HG03457 (cell line): ENCODE results near the gene PLAAT3.
"Not testable (repeated sequence)": the region's sequence is repeated elsewhere in the genome, so short reads cannot be mapped to it uniquely, and the experiment has no call there.

Experiments
- ATAC-seq: cut with Tn5 transposase; IDR thresholded peaks from one replicate; pipeline ENCODE4 v1.9.1; 2021; ENCODE audit warnings: moderate number of reproducible peaks; ENCODE audit not compliant: unreplicated experiment

Gene PLAAT3

DNA sequence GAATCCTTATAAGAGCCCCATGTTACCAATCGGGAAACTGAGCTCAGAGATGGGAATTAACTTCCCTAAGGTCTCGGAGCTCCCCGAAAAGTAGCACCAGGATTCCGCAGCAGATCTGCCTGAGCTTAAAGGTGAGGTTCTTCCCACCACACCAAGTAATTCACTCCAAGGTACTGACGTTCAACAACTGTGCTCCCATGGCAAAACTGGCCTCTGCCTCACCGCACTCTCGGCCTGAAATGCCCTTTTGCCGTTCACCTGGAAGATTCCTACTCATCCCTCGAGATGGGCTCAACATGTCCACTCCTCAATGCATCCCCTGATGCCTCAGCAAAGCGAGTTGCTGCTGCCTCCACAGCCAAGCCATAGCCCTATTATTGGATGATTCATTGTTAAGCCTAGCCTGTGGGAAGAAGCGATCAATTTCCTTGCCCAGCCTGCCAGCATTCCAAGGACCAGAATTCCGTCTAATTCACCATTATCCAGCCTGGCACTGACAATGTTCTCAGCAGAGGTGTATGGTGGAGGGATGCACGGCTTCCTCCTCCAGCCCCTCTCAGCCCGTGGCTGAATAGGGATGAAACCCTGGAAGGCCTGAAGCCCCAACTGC is 4.2 kb downstream of the PLAAT3 start:
- no peak for ATAC-seq

DNA sequence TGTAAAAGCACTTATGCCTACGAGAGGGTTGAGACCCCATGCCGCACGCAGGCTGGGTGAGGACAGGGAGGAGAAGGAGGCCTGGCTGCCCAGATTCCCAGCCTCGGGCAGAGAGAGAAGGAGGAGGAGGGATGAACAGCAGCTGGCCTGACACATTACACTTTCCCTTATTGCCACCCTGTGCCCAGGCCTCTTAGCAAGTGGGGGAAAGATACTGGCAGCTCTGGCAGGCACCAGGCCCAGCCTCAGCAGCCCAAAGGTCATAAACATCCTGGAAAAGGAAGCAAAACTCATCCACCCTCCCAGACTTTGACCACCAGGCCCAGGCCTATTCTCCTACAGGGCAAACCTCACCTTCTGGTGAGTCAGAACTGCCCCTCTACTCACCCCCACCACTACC is 4.7 kb downstream of the PLAAT3 start:
- ATAC-seq = no peak

DNA sequence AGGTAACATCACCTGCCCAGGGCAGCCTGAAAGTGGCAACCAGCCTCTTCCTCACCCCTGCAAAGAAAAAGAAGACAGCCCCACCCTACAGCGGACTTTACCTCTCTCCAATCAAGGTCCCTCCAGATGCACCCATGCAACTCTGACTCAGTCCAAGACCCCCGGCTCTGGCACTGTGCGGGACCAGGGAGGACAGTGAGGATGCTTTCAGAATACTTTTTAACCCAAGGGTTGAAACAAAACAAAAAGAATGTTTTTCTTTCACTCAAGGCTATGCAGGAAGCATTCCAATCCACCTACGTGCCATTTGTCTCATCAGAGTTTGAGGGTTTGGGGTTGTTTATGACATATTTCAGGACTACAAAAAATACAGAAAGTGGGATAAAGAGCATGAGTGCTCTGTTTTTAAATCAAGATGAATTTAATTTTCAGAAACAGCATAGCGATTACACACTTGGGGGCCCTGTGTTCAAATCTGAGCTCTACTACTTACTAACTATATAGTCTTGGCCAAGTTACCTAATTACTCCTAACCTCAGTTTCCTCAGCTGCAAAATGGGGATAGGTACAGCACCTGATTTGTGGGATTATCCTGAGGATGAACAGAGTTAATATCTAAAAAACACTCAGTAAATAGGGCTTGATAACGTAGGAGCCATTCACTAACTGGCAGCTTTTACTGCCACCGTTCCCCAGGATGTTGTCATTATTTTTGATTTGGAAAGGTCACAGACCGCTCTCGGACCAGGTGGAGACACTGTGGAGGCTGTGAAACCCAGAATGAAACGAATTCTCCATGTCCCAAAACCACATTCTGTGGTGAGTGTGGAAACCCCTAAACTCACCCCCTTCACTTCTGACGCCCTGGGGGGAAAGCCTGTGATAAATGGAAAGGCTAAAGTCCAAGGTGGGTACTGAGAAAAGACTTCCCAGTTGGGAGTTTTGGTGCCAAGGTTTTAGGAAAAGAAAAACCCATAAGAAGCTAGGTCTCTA is 5.6 kb downstream of the PLAAT3 start:
- no peak for ATAC-seq

DNA sequence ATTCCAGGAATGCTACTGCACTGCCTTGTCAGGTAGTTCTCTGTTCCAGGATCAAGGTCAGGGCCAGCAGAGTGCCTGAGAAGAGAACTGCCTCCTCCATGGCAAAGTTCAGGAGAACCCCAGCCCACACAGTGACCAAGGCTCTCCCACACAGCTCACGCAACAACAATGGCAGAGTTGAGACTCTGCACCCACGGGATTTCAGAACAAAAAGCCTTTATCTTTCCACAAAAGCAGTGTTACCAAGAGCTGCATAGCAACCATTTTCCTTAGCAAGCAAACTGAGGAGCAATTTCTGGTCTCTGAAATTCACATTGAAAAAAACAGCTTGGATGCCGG is 11.1 kb downstream of the PLAAT3 start:
- no peak for ATAC-seq

DNA sequence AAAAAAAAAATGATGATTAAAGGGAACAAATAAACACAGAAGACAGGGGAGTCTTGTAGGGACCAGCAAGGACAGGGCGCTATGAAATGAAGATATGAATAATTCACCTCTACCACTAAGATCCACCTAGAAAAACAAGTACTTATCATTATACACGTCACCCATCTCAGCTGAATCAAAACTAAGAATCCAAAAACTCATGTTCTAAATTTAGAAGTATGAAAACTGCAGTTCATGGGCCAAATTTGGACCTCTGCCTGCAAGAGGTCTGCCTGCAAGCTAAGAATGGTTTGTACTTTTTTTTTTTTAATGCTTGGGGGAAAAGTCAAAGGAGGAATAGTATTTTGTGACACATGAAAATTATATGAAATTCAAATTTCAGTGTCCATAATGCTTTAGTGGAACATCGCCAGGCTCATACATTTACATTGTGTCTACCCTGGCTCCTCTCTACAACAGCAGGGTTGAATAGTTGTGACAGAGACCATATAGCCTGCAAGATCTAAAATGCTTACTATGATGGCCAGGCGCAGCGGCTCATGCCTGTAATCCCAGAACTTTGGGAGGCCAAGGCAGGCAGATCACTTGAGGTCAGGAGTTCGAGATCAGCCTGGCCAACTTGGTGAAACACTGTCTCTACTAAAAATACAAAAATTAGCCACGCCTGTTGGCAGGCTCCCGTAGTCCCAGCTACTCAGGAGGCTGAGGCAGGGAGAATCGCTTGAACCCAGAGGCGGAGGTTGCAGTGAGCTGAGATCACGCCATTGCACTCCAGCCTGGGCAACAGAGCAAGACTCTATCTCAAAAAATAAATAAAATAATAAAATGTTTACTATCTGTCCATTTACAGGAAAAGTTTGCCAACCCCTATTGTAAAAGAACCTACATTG is 11.7 kb downstream of the PLAAT3 start:
- not testable (repeated sequence) for ATAC-seq

DNA sequence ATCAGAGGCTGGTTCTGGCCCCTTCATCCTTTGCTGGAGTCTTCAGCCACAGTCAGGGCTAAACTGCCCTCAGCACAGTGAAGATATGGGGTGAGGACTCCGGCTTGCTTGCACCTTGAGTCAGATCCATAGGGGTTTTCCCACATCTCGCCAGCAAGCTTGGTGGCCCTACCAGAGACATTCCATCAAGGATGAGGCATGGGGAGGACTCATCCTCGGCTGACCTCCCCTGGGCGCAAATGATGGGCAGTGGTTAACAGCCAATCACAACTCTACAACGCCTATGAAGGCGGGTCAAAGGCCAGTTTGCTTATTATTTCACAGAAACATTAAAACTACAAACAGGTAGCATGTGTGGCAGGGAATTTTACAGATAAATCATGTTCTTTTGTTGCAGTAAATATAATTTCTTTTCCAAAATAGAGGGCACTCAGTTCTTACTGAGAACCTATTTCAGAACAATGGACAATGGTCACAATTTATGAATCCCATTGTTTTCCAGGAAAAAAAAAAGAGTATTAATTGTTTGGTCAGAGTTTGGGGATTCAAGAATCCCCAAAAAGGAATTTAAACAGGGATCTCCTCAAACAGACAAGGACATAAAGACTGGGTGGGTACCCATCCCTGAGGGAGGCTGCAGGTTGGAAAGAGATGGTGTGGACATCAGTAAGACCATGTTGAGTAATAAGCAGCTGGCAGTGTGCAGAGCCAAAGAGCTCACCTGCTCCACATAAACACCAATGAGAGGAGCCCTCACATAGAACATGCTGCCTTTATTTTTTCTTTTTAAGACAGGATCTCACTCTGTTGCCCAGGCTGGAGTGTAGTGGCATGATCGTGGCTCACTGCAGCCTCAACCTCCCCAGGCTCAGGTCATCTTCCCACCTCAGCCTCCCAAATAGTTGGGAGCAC is 14.8 kb downstream of the PLAAT3 start:
- ATAC-seq = no peak

DNA sequence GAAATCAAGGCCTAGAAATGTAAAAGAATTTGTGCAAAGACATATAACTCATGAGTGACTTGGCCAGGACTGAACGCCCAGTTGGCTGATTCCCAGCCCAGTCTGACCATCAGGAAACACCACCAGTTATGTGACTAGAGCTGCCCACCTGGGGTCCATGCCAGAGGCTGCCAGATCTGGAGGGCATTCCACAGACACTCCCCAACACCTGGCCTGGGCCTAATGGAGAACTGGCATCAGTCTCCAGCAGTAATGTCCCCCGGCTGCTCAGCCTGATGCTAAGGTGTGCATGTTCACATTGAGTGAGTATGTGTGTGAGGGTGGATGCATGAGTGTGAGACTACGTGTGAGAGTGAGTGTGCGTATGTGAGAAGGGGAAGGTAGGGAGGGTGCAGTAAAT is 15.7 kb downstream of the PLAAT3 start:
- no peak for ATAC-seq

DNA sequence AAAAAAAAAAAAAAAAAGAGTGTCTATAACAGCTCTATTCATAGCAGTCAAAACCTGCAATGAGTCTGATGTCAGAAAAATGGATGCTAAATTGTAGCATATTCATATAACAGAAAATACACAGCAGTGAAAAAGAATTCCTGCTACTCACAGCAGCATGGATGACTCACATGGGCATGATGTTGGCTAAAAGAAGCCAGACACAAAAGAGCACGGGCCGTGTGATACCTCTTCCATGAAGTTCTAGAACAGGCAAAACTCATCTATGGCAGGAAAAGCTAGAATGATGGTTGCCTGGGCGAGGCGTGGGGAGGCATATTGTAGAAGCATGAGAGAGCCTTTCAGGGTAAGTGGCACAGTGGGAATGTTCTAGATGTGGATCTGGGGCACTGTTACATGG is 18.9 kb downstream of the PLAAT3 start:
- ATAC-seq = no peak

DNA sequence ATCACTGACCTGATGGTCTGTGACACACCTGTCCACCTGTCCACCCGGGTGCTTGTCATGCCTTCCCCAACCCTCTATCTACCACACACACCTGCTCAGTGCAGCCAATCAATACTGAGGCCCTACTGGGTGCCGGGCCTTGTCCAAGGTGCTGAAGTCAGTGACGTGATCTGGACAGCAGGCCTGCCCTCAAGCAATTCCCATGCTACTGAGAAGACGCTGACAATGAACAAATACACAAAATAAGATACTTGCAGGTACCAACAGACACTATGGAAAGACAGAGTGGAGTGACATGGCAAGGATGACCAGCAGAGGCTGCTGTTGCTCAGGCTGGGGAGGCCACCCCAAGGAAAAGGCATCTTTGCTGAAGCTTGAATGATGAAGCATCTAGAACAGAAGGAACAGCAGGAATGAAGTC is 21.2 kb downstream of the PLAAT3 start:
- no peak for ATAC-seq

DNA sequence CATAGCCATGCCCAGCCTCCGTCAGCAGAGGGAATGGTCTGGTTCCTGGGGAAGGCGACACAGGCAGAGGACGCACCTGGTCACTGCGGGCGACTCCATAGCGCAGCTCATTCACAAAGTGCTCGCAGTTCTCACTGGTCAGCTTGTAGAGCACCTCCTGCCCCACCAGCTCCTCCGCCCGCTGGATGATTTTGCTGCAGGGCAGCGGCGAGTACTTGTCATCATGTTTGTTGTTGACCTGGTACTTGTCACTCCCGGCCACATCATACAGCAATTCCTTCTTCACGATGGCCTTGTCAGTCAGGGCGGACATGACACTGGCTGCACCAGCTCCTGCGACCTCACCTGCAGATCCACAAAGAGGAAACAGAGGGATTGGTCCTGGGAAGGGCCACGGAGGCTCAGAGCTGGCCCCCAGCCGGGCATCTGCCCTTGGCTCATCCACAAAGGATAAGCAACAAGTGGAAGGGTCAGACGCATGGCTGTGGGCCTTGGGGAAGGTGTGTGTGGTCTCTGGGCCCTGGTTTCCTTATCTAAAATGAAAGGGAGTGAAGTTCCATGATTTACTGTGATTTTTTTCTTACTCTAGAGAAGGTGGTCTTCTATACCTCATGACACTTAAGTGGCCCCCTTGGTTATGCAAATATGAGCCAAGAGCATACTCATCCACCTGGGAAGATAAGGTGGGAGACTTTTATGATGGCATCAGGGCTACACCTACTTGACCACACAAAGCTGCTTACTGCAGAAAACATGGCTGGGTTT is 24.0 kb downstream of the PLAAT3 start:
- no peak for ATAC-seq

DNA sequence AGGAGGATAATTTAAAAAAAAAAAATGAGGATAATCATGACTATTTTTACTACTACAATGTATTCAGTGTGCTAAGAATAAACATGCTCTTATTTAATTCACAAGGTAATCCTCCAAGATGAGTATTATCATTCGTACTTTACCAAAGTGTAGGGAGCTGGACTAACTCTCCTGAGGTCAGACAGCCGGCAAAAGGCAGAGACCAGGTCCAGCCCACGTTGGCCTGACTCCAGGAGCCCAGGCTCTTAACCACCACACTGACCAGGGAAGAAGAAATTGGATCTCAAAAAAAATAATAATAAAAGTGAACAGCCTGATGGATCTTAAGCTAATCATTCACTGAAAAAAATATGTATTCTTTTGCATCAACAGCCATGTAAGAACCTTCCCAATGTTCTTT is 25.2 kb downstream of the PLAAT3 start:
- no peak for ATAC-seq

DNA sequence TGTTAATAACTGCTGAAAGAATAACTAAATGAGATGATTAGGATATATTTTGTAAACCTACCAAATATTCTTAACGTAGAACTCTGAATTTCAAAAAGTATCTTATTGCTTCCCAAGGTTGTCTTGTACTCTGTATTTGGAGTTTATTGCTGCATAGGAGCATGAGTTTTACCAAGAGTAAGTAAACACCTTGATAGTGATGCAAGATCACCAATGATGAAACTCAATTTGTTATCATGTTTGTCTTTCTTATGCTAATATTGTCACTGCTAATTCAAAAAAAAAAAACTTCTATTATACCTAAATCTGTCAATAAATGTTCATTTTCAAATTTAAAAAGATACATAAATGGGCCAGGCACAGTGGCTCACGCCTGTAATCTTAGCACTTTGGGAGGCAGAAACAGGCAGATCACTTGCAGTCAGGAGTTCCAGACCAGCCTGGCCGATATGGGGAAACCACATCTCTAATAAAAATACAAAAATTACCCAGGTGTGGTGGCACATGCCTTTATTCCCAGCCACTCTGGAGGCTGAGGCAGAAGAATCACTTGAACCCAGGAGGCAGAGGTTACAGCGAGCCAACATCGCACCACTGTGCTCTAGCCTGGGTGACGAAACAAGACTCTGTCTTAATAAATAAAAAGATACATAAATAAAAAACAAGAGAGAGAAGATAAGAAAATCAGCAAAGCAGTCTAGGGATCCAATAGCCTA is 27.6 kb downstream of the PLAAT3 start:
- no peak for ATAC-seq

DNA sequence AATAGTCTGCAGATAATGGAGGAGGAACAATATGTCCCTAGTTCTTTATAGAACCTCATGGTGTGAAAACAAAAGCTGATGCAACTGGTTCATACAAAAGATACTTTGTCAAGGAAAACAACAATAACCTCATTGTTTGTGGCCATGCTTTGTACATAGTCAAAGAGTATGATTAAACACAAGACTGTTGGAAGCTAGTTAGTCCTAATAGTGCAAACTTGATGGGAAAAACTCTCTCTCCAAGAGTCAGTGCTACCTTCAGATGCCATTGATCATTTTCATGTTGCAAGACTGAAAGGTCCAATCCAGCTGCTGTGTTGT is 30.9 kb downstream of the PLAAT3 start:
- no peak for ATAC-seq

DNA sequence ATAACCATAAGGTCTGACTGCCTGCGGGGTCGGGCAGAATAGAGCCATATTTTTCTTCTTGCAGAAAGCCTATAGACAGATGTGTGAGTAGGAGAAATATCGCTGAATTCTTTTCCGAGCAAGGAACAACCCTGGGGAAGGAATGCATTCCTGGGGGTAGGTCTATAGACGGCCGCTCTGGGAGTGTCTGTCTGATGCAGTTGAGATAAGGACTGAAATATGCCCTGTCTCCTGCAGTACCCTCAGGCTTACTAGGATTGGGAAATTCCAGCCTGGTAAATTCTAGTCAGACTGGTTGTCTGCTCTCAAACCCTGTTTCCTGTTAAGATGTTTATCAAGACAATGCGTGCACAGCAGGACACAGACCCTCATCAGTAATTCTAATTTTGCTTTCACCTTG is 33.0 kb downstream of the PLAAT3 start:
- ATAC-seq = not testable (repeated sequence)

DNA sequence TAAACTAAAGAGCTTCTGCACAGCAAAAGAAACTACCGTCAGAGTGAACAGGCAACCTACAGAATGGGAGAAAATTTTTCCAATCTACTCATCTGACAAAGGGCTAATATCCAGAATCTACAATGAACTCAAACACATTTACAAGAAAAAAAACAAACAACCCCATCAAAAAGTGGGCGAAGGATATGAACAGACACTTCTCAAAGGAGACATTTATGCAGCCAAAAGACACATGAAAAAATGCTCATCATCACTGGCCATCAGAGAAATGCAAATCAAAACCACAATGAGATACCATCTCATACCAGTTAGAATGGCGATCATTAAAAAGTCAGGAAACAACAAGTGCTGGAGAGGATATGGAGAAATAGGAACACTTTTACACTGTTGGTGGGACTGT is 35.4 kb downstream of the PLAAT3 start:
- not testable (repeated sequence) for ATAC-seq

DNA sequence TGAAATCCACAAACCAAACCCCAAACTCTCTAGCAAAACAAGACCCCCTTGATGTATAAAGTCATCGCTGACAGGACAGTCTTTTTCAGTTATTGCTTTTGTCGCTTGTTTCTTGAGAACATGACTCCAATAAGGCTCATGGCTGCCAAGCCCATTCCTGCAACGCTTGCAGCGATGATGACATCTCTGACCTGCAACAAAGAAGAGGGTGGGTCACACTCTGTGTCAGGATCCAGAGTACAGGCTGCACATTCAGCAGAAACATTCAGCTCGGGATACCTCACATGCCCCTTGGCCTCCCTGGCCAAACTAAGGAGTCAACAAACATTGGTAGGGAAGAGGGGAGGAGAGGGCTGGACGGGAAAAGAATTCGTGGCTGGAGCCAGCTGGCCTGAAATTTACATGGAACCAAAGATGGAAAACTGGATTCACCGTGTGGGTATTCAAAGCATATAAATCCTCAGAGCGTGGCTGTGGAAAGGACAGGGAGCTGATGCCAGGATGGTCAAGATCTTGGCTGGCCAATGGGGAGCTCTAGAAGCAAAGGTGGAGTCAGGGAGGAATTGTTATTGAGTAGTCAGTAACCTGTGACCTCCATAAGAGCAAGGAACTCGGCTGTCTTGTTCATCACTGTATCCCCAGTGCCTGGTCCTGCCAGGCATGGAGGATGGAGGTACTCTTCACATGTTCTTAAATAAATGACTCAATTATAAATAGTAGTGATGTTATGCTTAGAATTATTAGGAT is 39.2 kb downstream of the PLAAT3 start:
- no peak for ATAC-seq

DNA sequence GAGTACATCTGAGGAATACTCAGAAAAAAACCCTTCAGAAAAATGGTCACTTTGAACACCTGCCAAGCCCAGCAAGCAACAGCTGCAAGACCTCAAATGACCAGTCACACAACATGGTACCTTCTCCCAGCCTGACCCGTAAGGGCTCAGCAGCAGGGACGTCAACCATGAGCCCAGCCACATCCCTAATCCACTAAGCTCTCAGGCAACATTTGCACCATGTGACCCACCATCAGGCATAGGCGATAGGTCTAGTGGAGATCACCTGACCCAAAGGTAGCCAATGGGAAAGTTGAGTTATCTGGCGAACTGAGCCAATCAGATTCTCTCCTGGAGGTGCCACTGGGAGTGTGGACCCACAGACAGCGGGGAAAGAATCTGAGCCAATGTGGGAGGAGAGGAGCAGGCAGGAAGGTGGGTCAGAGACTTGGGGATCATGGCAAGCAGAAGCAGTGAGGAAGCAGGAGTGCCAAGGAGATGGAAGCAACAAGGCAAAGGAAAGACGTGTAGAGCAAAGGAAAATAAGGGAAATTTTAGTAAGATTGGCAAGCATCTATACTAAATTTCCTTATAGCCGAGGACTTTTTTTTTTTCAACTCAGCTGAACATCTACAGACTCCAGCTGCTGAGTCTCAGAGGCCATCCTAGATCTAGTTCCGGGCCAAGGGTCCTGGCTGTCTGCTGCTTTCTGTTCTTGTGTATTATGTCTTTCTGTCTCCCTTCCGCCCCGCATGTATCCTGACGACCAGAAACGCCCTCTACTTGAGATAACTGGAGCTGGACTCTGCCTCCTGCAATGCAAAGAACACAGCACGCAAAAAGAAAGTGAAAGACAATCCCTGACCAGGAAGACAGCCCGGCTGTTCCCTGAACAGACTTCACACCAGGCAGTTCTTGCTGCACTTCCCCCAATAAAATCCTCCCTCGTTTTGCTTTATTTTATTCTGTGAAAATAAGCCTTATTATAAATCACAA is 40.1 kb downstream of the PLAAT3 start:
- ATAC-seq = no peak
